Type B pancreatic cell (in vitro differentiated cells): ENCODE results near the gene WNT3. TPM values are rescaled to one million over a fixed set of nuclear protein-coding genes. Genes with fewer than 3 reads are reported as not detected.

ENCODE experiments used
- DNase-seq: peaks from one replicate; pipeline ENCODE4 v3.0.0; 2021; ENCODE audit warnings: mixed read lengths; ENCODE audit not compliant: unreplicated experiment; ENCODE audit errors: extremely low spot score
- H3K27ac Mint-ChIP-seq: 2 replicates; pipeline ENCODE4 v1.8.0; 2021; ENCODE audit warnings: mild to moderate bottlenecking, mixed read lengths
- H3K27me3 Mint-ChIP-seq: 2 replicates; pipeline ENCODE4 v1.8.0; 2021; ENCODE audit warnings: mixed read lengths
- H3K36me3 Mint-ChIP-seq: 2 replicates; pipeline ENCODE4 v1.8.0; 2021; ENCODE audit warnings: mixed read lengths
- H3K4me1 Mint-ChIP-seq: one replicate; pipeline ENCODE4 v1.8.0; 2021; ENCODE audit warnings: mixed read lengths; ENCODE audit not compliant: unreplicated experiment
- H3K4me3 Mint-ChIP-seq: 2 replicates; pipeline ENCODE4 v1.8.0; 2021; ENCODE audit warnings: mild to moderate bottlenecking, mixed read lengths
- H3K9me3 Mint-ChIP-seq: 2 replicates; pipeline ENCODE4 v1.8.0; 2021; ENCODE audit warnings: mixed read lengths
- CTCF ChIP-seq: fragments of 200-600 bp; sonication (generic); conservative IDR thresholded peaks from 2 replicates; pipeline ENCODE4 v1.5.0; 2021; ENCODE audit warnings: antibody characterized with exemption, mild to moderate bottlenecking
- total RNA-seq: library from RNA; stranded (reverse); gene quantifications from 2 replicates; pipeline ENCODE4 v1.2.1, GENCODE V29; 2021; ENCODE audit warnings: low replicate concordance

WNT3 gene
- total RNA-seq, 1 donor from 2014 or later: 14.1 TPM

GRCh38 chr17:46833840-46834208 is 15.3 kb upstream of the WNT3 start:
- Mint-ChIP-seq H3K36me3 (no peaks in the 10 kb centered on the region), H3K9me3 (no peaks in the 10 kb centered on the region), H3K27ac (no peak overlapping the region), H3K4me1 (peaks cover 34% of the 10 kb centered on the region), H3K27me3 (peaks cover 13% of the 10 kb centered on the region), H3K4me3 (no peak overlapping the region)
- TF ChIP-seq CTCF: no peak
- DNase-seq: no peak

GRCh38 chr17:46832945-46833839 is 14.7 kb upstream of the WNT3 start:
- H3K36me3 Mint-ChIP-seq: no peaks in the 10 kb centered on the region
- DNase-seq: no peak
- H3K27ac Mint-ChIP-seq: no peak overlapping the region
- no peak overlapping the region for H3K4me3 Mint-ChIP-seq
- peaks cover 34% of the 10 kb centered on the region for H3K4me1 Mint-ChIP-seq
- TF ChIP-seq CTCF: no peak
- H3K9me3 Mint-ChIP-seq: no peaks in the 10 kb centered on the region
- peaks cover 13% of the 10 kb centered on the region for H3K27me3 Mint-ChIP-seq

- Mint-ChIP-seq H3K9me3 (no peaks in the 10 kb centered on the region), H3K27me3 (peaks cover 13% of the 10 kb centered on the region), H3K27ac (no peak overlapping the region), H3K4me1 (peaks cover 34% of the 10 kb centered on the region), H3K4me3 (no peak overlapping the region), H3K36me3 (no peaks in the 10 kb centered on the region)
- no peak for TF ChIP-seq CTCF
- no peak for DNase-seq
Measured at GRCh38 chr17:46832331-46832821, 13.9 kb upstream of the WNT3 start.

- Mint-ChIP-seq H3K27ac (no peak overlapping the region), H3K27me3 (peaks cover 13% of the 10 kb centered on the region), H3K9me3 (no peaks in the 10 kb centered on the region), H3K4me1 (peaks cover 34% of the 10 kb centered on the region), H3K4me3 (no peak overlapping the region), H3K36me3 (no peaks in the 10 kb centered on the region)
- no peak for TF ChIP-seq CTCF
- DNase-seq: no peak
Measured at GRCh38 chr17:46831573-46832330, 13.3 kb upstream of the WNT3 start.

GRCh38 chr17:46827274-46827673 is 8.8 kb upstream of the WNT3 start:
- Mint-ChIP-seq H3K4me3 (no peak overlapping the region), H3K4me1 (peaks cover 7% of the 10 kb centered on the region), H3K36me3 (no peaks in the 10 kb centered on the region), H3K27me3 (peaks cover 11% of the 10 kb centered on the region), H3K9me3 (no peaks in the 10 kb centered on the region), H3K27ac (no peak overlapping the region)
- no peak for DNase-seq
- no peak for TF ChIP-seq CTCF
